ENCODE measurements around the gene LRRC43.

LRRC43 gene

GRCh38 chr12:122182887-122183587, at the start of gene LRRC43:
Gene LRRC43 (plus strand): TSS chr12:122183123. CDS start chr12:122183145, 22 bp downstream.
- DNase-seq (ENCODE audit: low spot score), result no peak

DNA sequence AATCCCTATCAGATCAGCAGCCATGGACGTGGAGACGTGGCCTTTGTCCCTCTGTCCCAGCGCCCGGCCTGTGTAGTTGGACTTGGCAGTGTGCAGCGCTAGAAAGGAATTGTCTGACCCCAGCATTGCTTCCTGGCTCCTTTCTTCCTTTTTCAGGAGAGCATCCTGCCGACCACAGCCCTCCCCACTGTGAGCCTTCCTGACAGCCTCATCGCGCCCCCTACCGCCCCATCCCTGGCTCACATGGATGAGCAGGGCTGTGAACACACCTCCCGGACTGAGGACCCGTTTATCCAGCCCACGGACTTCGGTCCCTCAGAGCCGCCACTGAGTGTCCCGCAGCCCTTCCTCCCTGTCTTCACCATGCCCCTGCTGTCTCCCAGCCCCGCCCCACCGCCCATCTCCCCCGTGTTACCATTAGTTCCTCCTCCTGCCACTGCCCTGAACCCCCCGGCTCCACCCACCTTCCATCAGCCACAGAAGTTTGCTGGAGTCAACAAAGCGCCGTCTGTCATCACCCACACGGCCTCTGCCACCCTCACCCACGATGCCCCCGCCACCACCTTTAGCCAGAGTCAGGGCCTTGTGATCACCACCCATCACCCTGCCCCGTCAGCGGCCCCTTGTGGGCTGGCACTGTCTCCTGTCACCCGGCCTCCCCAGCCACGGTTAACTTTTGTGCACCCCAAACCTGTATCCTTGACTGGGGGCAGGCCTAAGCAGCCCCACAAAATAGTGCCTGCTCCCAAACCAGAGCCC, 49.6 kb upstream of the LRRC43 start:
- no peak for DNase-seq (ENCODE audit: low spot score)

DNA sequence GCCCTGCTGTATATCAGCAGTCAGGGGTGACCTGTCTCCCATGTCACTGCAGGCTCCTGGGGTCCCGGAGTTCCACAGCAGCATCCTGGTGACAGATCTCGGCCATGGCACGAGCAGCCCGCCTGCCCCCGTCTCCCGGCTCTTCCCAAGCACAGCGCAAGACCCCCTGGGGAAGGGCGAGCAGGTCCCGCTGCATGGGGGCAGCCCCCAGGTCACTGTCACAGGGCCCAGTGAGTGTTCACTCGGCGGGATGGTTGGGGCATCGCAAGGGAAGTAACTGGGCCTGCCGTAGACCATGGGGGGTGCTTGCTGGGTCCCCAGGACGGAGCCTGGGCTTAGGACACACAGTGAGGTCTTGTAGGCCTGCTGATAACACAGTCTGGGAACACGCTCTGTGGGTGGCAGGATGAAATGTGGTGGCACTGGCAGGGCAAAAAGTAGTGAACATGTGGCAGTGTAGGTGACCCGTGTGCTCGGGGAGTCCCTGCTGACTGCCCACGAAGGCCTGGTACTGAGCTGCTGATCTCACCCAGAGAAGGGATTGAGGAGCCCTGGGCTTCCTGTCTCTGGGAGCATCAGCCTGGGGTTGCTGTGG, 47.4 kb upstream of the LRRC43 start:
- DNase-seq (ENCODE audit: low spot score), result no peak

- no peak for DNase-seq (ENCODE audit: low spot score)
Observed at GRCh38 chr12:122137229-122137628, 45.7 kb upstream of the LRRC43 start.

GRCh38 chr12:122137681-122138080, 45.2 kb upstream of the LRRC43 start:
- no peak for DNase-seq (ENCODE audit: low spot score)

DNA sequence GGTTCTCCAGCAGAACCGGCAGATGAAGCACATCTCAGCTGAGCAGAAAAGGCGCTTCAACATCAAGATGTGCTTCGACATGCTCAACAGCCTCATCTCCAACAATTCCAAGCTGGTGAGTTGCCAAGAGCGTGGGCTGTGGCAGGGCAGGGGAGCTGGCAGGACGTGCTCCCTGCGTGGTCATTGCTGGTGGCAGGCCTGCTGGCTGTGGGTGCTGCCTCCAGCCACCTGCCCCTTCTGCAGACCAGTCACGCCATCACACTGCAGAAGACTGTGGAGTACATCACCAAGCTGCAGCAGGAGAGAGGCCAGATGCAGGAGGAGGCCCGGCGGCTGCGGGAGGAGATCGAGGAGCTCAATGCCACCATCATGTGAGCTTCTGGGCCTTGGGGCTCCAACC, 44.7 kb upstream of the LRRC43 start:
- DNase-seq (ENCODE audit: low spot score), result no peak

DNA sequence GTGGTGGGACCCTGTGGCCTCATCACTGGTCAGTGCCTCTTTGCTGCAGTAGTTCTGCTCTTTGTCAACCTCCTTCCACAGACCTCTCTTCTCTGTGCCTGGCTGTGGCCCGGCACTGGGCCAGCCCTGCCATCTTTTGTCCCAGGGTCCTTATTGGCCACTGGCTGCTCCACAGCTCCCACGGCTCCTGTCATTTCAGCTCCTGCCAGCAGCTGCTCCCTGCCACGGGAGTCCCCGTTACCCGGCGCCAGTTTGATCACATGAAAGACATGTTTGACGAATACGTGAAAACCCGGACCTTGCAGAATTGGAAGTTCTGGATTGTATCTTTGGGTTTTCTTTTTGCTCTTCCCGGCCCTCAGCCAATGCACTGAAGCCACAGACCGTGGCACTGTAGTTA, 44.3 kb upstream of the LRRC43 start:
- no peak for DNase-seq (ENCODE audit: low spot score)

DNA sequence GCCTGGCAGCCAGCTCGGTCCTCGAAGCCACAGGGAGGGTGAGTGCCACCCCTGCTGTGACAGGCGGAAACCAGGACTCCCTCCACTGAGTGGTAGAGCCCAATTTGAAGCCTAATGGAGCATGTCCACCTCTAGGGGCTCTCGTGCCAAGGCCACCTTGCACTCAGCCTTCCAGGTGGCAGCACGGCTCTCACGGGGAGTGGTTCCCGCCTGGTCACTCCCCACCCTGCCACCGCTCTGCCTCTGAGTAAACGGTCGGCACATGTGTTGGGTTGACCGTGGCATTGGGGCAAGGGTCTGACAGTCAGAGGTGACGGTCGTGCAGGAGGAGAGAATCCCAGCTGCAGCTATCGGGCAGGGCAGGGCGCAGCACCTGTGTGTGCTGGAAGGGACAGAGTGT, 43.7 kb upstream of the LRRC43 start:
- no peak for DNase-seq (ENCODE audit: low spot score)

DNA sequence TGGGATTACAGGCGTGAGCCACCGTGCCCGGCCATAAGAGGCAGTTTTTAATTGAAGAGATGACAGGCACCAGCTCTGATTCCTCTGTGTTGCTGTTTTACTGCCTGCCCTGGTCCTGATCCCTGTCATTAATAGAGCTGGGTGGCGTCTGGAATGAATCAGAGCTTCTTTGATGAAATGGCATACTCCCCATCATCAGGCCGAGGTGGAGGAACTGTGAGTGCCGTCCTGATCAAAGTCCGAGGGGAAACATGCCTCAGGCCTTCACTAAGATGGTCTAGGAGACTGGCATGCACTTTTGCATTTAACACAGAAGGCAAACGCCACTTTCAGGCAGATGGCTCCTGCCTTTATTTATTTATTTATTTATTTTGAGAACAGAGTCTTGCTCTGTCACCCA, 43.0 kb upstream of the LRRC43 start:
- no peak for DNase-seq (ENCODE audit: low spot score)

- DNase-seq (ENCODE audit: low spot score), result no peak
Observed at GRCh38 chr12:122140467-122141257, 42.3 kb upstream of the LRRC43 start.

- DNase-seq (ENCODE audit: low spot score), result no peak
Observed at GRCh38 chr12:122141911-122142725, 40.8 kb upstream of the LRRC43 start.

GRCh38 chr12:122142857-122143256, 40.1 kb upstream of the LRRC43 start:
- DNase-seq (ENCODE audit: low spot score), result no peak

- no peak for DNase-seq (ENCODE audit: low spot score)
Observed at GRCh38 chr12:122144885-122145284, 38.0 kb upstream of the LRRC43 start.

DNA sequence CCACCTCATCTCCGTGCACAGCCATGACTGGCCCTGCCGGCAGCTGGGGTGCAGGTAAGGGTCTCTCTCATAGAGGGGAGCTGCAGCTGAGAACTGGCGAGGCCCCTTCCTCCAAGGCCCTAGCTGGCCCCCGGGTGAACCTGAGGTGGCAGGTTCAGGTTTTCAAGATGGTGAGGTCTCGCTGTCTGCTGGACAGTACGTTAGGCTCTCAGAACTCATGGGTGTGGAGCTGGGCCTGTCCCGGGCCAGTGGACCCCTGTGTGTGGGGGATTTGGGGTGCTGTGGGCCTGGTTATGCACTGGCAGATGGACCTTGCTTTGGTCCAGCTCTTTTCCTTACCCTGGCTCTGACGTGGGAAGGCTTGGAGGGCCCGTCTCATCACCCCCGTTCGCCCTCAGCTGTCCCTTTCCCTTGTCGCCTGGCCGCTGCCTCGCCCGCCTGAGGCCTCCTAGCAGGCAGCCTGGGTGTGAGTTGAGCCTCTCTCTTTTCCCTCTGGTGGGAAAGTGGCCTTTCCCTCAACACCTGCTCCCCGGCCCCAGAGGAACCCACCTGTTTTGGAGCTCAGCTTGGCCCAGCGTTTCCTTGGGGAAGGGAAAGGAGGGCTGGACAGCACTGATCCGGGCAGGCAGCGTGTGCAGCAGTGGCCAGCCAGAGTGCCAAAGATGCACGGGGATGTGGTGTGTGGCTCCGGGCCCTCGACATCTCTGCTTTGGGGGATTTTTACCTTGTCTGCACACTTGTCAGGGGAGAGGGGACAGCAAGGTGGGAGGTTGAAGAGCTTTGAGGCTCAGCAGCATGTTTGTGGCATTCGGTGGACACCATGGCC, 37.2 kb upstream of the LRRC43 start:
- DNase-seq (ENCODE audit: low spot score), result no peak

DNA sequence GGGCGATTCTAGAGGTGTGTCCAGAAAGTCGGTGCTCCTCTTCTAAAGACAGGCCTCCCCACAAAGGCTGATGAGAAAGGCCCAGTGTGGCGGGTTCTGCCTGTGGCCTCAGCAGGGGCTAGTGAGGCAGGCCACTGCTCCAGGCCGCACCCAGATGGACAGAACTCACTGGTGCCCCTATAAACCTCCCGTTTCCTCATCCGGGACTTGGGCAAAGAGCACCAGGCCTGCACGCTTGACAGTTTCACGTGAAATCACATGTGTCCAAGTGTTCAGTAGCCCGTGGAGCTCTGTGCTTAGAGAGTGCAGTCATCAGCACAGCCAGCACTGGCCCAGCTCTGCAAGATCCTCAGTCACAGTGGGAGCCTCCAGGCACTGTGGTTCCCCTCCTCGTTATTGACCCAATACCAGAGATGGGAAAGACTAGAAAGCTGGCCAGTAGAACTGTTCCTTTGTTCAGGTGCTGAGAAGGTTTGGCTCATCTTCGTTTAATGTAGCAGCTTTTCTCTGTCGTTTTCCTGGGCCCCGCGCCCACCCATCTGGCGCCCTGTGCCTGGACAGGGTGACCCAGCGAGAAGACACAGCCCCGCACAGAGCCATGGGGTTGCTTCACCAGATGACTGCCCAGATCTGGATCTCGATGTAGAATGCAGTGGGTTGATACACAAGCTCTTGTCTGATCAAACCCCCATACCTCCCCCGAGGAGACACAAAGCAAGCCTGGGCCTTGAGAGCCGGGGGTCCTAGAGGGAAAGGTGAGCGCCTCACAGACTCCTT, 35.2 kb upstream of the LRRC43 start:
- DNase-seq (ENCODE audit: low spot score), result no peak

- DNase-seq (ENCODE audit: low spot score), result no peak
Observed at GRCh38 chr12:122148657-122149056, 34.3 kb upstream of the LRRC43 start.

GRCh38 chr12:122150127-122150681, 32.7 kb upstream of the LRRC43 start:
- DNase-seq (ENCODE audit: low spot score), result no peak

DNA sequence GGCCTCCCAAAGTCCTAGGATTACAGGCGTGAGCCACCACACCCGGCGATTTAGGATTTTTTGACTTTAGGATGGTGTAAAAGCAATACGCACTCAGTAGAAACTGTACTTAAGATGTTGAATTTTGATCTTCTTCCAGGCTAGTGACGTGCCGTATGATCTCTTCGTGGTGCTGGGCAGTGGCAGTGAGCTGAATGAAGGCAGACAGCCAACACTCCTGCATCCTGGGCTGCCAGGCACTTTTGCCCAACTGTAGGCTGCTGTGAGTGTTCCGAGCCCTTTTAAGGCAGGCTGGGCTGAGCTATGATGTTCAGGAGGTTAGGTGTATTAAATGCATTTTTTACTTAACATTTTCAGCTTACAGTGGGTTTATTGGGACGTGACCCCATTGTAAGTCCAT, 30.2 kb upstream of the LRRC43 start:
- DNase-seq (ENCODE audit: low spot score), result no peak

GRCh38 chr12:122155705-122156104, 27.2 kb upstream of the LRRC43 start:
- DNase-seq (ENCODE audit: low spot score), result no peak
